BLaER1 (cell line): ENCODE measurements around the gene MGAT4A.

Experiments used
- H3K27ac ChIP-seq: shearing (Covaris generic); formaldehyde crosslinking; 2 replicates; pipeline ENCODE4 v1.8.1; 2022
- H3K27me3 ChIP-seq: shearing (Covaris generic); formaldehyde crosslinking; 2 replicates; pipeline ENCODE4 v1.8.1; 2022
- H3K36me3 ChIP-seq: shearing (Covaris generic); formaldehyde crosslinking; 2 replicates; pipeline ENCODE4 v1.8.1; 2022
- H3K4me1 ChIP-seq: shearing (Covaris generic); formaldehyde crosslinking; 2 replicates; pipeline ENCODE4 v1.8.1; 2022
- H3K4me2 ChIP-seq: shearing (Covaris generic); formaldehyde crosslinking; 2 replicates; pipeline ENCODE4 v1.8.1; 2022
- H3K4me3 ChIP-seq: shearing (Covaris generic); formaldehyde crosslinking; 2 replicates; pipeline ENCODE4 v1.8.1; 2022
- H3K9ac ChIP-seq: shearing (Covaris generic); formaldehyde crosslinking; 2 replicates; pipeline ENCODE4 v1.8.1; 2022
- H3K9me3 ChIP-seq: shearing (Covaris generic); formaldehyde crosslinking; 2 replicates; pipeline ENCODE4 v1.8.1; 2022
- H4K20me1 ChIP-seq: shearing (Covaris generic); formaldehyde crosslinking; 2 replicates; pipeline ENCODE4 v1.8.1; 2022
- Cebpa-rat ChIP-seq: shearing (Covaris generic); IDR thresholded peaks from 2 replicates; pipeline ENCODE4 v1.8.1; 2022

The MGAT4A gene

GRCh38 chr2:98697651-98698337 lies 33.1 kb downstream of the MGAT4A start:
- Histone ChIP-seq H4K20me1 (no peaks in the 10 kb centered on the region), H3K36me3 (no peaks in the 10 kb centered on the region), H3K4me1 (peaks cover 20% of the 10 kb centered on the region), H3K4me2 (no peak overlapping the region), H3K9ac (no peak overlapping the region), H3K4me3 (no peak overlapping the region), H3K27ac (no peak overlapping the region), H3K9me3 (no peaks in the 10 kb centered on the region), H3K27me3 (no peaks in the 10 kb centered on the region)
- no peak for TF ChIP-seq Cebpa-rat

- no peaks in the 10 kb centered on the region for H4K20me1 ChIP-seq
- no peak overlapping the region for H3K27ac ChIP-seq
- no peak overlapping the region for H3K4me2 ChIP-seq
- H3K4me1 ChIP-seq: peaks cover 11% of the 10 kb centered on the region
- no peak overlapping the region for H3K4me3 ChIP-seq
- no peaks in the 10 kb centered on the region for H3K36me3 ChIP-seq
- TF ChIP-seq Cebpa-rat: no peak
- no peak overlapping the region for H3K9ac ChIP-seq
- H3K9me3 ChIP-seq: no peaks in the 10 kb centered on the region
- no peaks in the 10 kb centered on the region for H3K27me3 ChIP-seq
Observed at GRCh38 chr2:98696200-98696599, 34.7 kb downstream of the MGAT4A start.

GRCh38 chr2:98695255-98695654 lies 35.7 kb downstream of the MGAT4A start:
- Histone ChIP-seq H3K4me1 (peaks cover 11% of the 10 kb centered on the region), H3K9ac (no peak overlapping the region), H3K4me3 (no peak overlapping the region), H4K20me1 (no peaks in the 10 kb centered on the region), H3K36me3 (no peaks in the 10 kb centered on the region), H3K4me2 (no peak overlapping the region), H3K27me3 (no peaks in the 10 kb centered on the region), H3K27ac (no peak overlapping the region), H3K9me3 (no peaks in the 10 kb centered on the region)
- no peak for TF ChIP-seq Cebpa-rat

GRCh38 chr2:98693477-98693876 lies 37.5 kb downstream of the MGAT4A start:
- TF ChIP-seq Cebpa-rat: no peak
- no peaks in the 10 kb centered on the region for H4K20me1 ChIP-seq

GRCh38 chr2:98692090-98693054 lies 38.6 kb downstream of the MGAT4A start:
- Histone ChIP-seq H3K4me2 (no peak overlapping the region), H3K4me3 (no peak overlapping the region), H3K4me1 (peaks cover 11% of the 10 kb centered on the region), H3K36me3 (no peaks in the 10 kb centered on the region), H3K9me3 (no peaks in the 10 kb centered on the region), H3K27me3 (no peaks in the 10 kb centered on the region), H4K20me1 (no peaks in the 10 kb centered on the region), H3K9ac (no peak overlapping the region), H3K27ac (no peak overlapping the region)
- no peak for TF ChIP-seq Cebpa-rat

More at GRCh38 chr2:98693477-98693876, 37.5 kb downstream of the MGAT4A start:
- Histone ChIP-seq H3K4me3 (no peak overlapping the region), H3K4me1 (peaks cover 11% of the 10 kb centered on the region), H3K9ac (no peak overlapping the region), H3K27me3 (no peaks in the 10 kb centered on the region), H3K27ac (no peak overlapping the region), H3K4me2 (peak overlapping the region; percentile 32), H3K9me3 (no peaks in the 10 kb centered on the region), H3K36me3 (no peaks in the 10 kb centered on the region)

GRCh38 chr2:98691303-98691702 lies 39.6 kb downstream of the MGAT4A start:
- H3K27ac ChIP-seq: no peak overlapping the region
- no peaks in the 10 kb centered on the region for H4K20me1 ChIP-seq
- no peaks in the 10 kb centered on the region for H3K36me3 ChIP-seq
- H3K4me1 ChIP-seq: peaks cover 11% of the 10 kb centered on the region
- no peak overlapping the region for H3K4me2 ChIP-seq
- H3K9me3 ChIP-seq: no peaks in the 10 kb centered on the region
- H3K27me3 ChIP-seq: no peaks in the 10 kb centered on the region
- no peak overlapping the region for H3K9ac ChIP-seq
- TF ChIP-seq Cebpa-rat: no peak
- H3K4me3 ChIP-seq: no peak overlapping the region

GRCh38 chr2:98685930-98686887 lies 44.7 kb downstream of the MGAT4A start:
- H3K36me3 ChIP-seq: no peaks in the 10 kb centered on the region
- H3K27ac ChIP-seq: no peak overlapping the region
- no peaks in the 10 kb centered on the region for H3K27me3 ChIP-seq
- no peaks in the 10 kb centered on the region for H4K20me1 ChIP-seq
- H3K9me3 ChIP-seq: no peaks in the 10 kb centered on the region
- no peaks in the 10 kb centered on the region for H3K4me1 ChIP-seq
- H3K9ac ChIP-seq: no peak overlapping the region
- no peak for TF ChIP-seq Cebpa-rat
- H3K4me2 ChIP-seq: no peak overlapping the region
- H3K4me3 ChIP-seq: no peak overlapping the region

GRCh38 chr2:98683728-98684127 lies 47.2 kb downstream of the MGAT4A start:
- Histone ChIP-seq H4K20me1 (no peaks in the 10 kb centered on the region), H3K4me3 (no peak overlapping the region), H3K27me3 (no peaks in the 10 kb centered on the region), H3K27ac (no peak overlapping the region), H3K4me2 (no peak overlapping the region), H3K4me1 (no peaks in the 10 kb centered on the region), H3K9ac (no peak overlapping the region), H3K9me3 (0 out of 2 replicates have a peak, but pooled peaks cover 5% of the 10 kb centered on the region), H3K36me3 (no peaks in the 10 kb centered on the region)
- no peak for TF ChIP-seq Cebpa-rat

- no peak overlapping the region for H3K27ac ChIP-seq
- H3K4me1 ChIP-seq: no peaks in the 10 kb centered on the region
- H3K4me3 ChIP-seq: no peak overlapping the region
- TF ChIP-seq Cebpa-rat: no peak
- peaks cover 23% of the 10 kb centered on the region for H3K9me3 ChIP-seq
- no peaks in the 10 kb centered on the region for H4K20me1 ChIP-seq
- H3K27me3 ChIP-seq: no peaks in the 10 kb centered on the region
- H3K36me3 ChIP-seq: peaks cover 18% of the 10 kb centered on the region
- no peak overlapping the region for H3K4me2 ChIP-seq
- no peak overlapping the region for H3K9ac ChIP-seq
Observed at GRCh38 chr2:98676742-98677141, 54.2 kb downstream of the MGAT4A start.
